22Rv1 (cell line): Measurements from ENCODE around the gene CDKAL1.
"Not testable (repeated sequence)": the region's sequence is repeated elsewhere in the genome, so short reads cannot be mapped to it uniquely, and the experiment has no call there.

ENCODE experiments used
- ZFX ChIP-seq: fragments of 450-650 bp; IDR thresholded peaks from 2 replicates; pipeline ENCODE4 v1.6.1; 2017; ENCODE audit warnings: antibody characterized with exemption, borderline replicate concordance
- TF ChIP-seq, protein P1 (sequence below): fragments of 450-650 bp; IDR thresholded peaks from 2 replicates; pipeline ENCODE4 v1.5.1; 2017; ENCODE audit warnings: mild to moderate bottlenecking

GRCh38 chr6:20725235-20725634, 191.0 kb downstream of the CDKAL1 start:
- TF ChIP-seq, protein P1, sequence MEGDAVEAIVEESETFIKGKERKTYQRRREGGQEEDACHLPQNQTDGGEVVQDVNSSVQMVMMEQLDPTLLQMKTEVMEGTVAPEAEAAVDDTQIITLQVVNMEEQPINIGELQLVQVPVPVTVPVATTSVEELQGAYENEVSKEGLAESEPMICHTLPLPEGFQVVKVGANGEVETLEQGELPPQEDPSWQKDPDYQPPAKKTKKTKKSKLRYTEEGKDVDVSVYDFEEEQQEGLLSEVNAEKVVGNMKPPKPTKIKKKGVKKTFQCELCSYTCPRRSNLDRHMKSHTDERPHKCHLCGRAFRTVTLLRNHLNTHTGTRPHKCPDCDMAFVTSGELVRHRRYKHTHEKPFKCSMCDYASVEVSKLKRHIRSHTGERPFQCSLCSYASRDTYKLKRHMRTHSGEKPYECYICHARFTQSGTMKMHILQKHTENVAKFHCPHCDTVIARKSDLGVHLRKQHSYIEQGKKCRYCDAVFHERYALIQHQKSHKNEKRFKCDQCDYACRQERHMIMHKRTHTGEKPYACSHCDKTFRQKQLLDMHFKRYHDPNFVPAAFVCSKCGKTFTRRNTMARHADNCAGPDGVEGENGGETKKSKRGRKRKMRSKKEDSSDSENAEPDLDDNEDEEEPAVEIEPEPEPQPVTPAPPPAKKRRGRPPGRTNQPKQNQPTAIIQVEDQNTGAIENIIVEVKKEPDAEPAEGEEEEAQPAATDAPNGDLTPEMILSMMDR: not testable (repeated sequence)
- not testable (repeated sequence) for TF ChIP-seq ZFX
